B cell (primary cell): ENCODE results near the gene NAA10.

Experiments
- EZH2 ChIP-seq: IDR thresholded peaks from 2 replicates; pipeline ENCODE4 v1.6.1; 2012; ENCODE audit warnings: borderline replicate concordance, low read depth, mild to moderate bottlenecking, moderate library complexity, low read length; ENCODE audit not compliant: insufficient read depth, poor library complexity, severe bottlenecking
- TF ChIP-seq, protein P1 (sequence below): fragments of 200-600 bp; IDR thresholded peaks from one replicate; pipeline ENCODE4 v1.8.0; 2022; ENCODE audit warnings: antibody characterized with exemption, mild to moderate bottlenecking

DNA sequence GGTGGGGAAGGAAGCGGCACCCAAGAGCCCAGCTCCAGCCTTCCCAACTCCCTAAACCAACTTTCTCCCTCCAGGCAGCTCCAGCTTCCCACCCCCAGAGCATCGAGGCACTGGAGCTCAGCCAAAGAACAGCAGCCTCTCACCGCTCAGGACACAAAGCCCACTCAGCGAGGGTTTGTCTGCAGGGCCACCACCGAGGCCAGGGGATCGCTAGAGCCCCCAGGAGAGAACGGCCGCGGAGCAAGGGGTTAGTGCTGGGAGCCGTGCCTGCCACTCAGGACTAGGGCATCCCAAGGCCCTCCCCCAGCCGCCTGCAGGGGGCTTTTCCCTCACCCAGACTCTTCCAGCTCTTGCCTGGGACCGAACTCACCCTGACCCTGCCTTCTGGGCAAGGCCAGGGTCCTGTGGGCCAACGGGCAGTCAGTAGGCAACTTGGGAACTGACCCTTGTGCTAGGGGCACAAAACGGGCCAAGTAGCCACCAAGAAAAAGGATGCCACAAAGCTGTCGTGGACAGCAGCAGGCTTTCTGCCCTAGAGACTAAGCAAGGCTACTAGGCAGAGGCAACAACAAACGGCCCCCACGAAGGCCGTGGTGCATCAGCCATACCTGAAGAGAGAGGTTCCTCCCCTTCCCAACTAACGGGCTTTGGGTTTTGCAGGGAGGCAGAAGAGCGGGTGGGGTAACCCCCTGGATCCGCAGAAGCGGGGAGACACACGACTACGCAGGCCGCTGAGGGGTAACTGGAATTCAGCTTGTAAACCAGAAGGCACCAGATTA is 34.5 kb upstream of the NAA10 start:
- TF ChIP-seq, protein P1, sequence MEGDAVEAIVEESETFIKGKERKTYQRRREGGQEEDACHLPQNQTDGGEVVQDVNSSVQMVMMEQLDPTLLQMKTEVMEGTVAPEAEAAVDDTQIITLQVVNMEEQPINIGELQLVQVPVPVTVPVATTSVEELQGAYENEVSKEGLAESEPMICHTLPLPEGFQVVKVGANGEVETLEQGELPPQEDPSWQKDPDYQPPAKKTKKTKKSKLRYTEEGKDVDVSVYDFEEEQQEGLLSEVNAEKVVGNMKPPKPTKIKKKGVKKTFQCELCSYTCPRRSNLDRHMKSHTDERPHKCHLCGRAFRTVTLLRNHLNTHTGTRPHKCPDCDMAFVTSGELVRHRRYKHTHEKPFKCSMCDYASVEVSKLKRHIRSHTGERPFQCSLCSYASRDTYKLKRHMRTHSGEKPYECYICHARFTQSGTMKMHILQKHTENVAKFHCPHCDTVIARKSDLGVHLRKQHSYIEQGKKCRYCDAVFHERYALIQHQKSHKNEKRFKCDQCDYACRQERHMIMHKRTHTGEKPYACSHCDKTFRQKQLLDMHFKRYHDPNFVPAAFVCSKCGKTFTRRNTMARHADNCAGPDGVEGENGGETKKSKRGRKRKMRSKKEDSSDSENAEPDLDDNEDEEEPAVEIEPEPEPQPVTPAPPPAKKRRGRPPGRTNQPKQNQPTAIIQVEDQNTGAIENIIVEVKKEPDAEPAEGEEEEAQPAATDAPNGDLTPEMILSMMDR: no peak
- TF ChIP-seq EZH2: no peak
